Activated CD4-positive, alpha-beta memory T cell treated with anti-CD3 and anti-CD28 coated beads for 36 hours (primary cell): ENCODE measurements around the gene C16orf46. TPM values are rescaled to one million over a fixed set of nuclear protein-coding genes. Genes with fewer than 3 reads are reported as not detected.

ENCODE experiments used
- CTCF ChIA-PET: fragments of 350-600 bp; sonication (Branson Sonifier 250); formaldehyde crosslinking; loops from one replicate; lab custom pipeline; 2021; ENCODE audit warnings: antibody characterized with exemption, inconsistent platforms; lab: Charles Lee
- POLR2A ChIA-PET: fragments of 350-600 bp; sonication (Branson Sonifier 250); formaldehyde crosslinking; loops from one replicate; lab custom pipeline; 2021; ENCODE audit warnings: antibody characterized with exemption; lab: Charles Lee
- DNase-seq: peaks from one replicate; pipeline ENCODE4 v3.0.0-alpha.2; 2020
- H3K27ac Mint-ChIP-seq: one replicate; pipeline ENCODE4 v1.8.0; 2021; ENCODE audit warnings: mixed read lengths
- H3K27me3 Mint-ChIP-seq: one replicate; pipeline ENCODE4 v1.8.0; 2021; ENCODE audit warnings: mixed read lengths
- H3K36me3 Mint-ChIP-seq: one replicate; pipeline ENCODE4 v1.8.0; 2021; ENCODE audit warnings: mixed read lengths
- H3K4me1 Mint-ChIP-seq: one replicate; pipeline ENCODE4 v1.8.0; 2021; ENCODE audit warnings: low read depth, mixed read lengths
- H3K4me3 Mint-ChIP-seq: one replicate; pipeline ENCODE4 v1.8.0; 2021; ENCODE audit warnings: mild to moderate bottlenecking, mixed read lengths
- H3K9me3 Mint-ChIP-seq: one replicate; pipeline ENCODE4 v1.8.0; 2021; ENCODE audit warnings: mixed read lengths
- intact Hi-C: fragments of 100-400 bp; cut with micrococcal nuclease; formaldehyde crosslinking; loops from one replicate; pipeline ENCODE4 v1.15.1; 2023
- total RNA-seq, 2 experiments: library from RNA; stranded (reverse); gene quantifications; one replicate each; pipeline ENCODE4 v1.2.3, GENCODE V29; 2021

C16orf46 gene
- total RNA-seq, 2 experiments from 2014 or later, result 0.44 to 0.86 TPM

DNA sequence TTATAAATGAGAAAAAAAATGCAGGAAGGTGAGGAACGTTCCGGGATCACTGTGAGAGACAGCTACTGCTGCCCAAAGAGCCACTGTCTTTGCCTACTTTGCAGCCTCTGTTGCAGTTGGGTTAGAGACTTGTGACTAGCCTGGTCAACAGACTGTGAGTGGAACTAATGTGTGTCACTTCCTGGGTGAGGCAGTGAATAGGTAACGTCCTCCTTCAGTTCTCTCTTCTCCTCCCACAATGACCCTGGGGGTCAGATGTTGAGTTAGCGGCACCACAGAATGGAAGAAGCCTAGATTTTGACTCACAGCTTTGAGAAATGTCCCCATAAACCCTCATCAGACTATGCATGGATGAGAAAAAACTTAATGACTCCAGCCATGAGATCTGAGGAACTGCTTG, 5.2 kb downstream of the C16orf46 start:
- CTCF ChIA-PET, result interaction anchor here (2.9 kb wide), 1 partner anchor 35 kb away, joined by 22 read pairs; the partner anchor contains the start of gene ATMIN
- POLR2A ChIA-PET, result no interaction called here
- Mint-ChIP-seq H3K27ac (no peak overlapping the region), H3K9me3 (no peaks in the 10 kb centered on the region), H3K36me3 (no peaks in the 10 kb centered on the region), H3K27me3 (no peaks in the 10 kb centered on the region), H3K4me3 (no peak overlapping the region), H3K4me1 (no peaks in the 10 kb centered on the region)
- no peak for DNase-seq
- intact Hi-C loops, result no loop called here

DNA sequence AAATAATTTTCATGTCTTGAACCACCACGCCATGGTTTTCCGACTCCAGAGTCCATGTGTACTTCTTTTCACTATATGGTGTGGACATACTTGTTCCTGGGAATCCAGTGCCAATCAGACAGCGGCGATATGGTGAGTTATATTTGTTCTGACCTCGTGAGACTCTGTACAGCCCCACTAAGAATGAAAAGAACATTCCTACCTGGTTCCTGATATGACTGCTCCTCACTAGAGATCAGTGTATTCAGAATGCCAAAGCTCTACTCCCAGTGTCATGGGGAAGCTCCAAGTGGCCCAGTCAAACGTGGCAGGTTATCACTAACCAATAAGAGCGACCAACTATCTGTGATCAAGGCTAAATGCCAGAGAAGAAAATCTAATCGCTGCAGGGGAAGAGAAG, 6.1 kb downstream of the C16orf46 start:
- Mint-ChIP-seq H3K4me1 (no peaks in the 10 kb centered on the region), H3K27me3 (no peaks in the 10 kb centered on the region), H3K9me3 (no peaks in the 10 kb centered on the region), H3K4me3 (no peak overlapping the region), H3K27ac (no peak overlapping the region), H3K36me3 (no peaks in the 10 kb centered on the region)
- ChIA-PET CTCF (interaction anchor here (1.8 kb wide), 1 partner anchor 35 kb away, joined by 7 read pairs; the partner anchor contains the start of gene ATMIN), POLR2A (no interaction called here)
- DNase-seq, result no peak
- intact Hi-C loops, result no loop called here

- DNase-seq, result no peak
- Mint-ChIP-seq H3K27ac (no peak overlapping the region), H3K27me3 (no peaks in the 10 kb centered on the region), H3K4me1 (no peaks in the 10 kb centered on the region), H3K9me3 (no peaks in the 10 kb centered on the region), H3K4me3 (no peak overlapping the region), H3K36me3 (no peaks in the 10 kb centered on the region)
- intact Hi-C loops, result no loop called here
- POLR2A ChIA-PET, result no interaction called here
- CTCF ChIA-PET, result no interaction called here
Observed at GRCh38 chr16:81069063-81069462, 8.0 kb downstream of the C16orf46 start.

DNA sequence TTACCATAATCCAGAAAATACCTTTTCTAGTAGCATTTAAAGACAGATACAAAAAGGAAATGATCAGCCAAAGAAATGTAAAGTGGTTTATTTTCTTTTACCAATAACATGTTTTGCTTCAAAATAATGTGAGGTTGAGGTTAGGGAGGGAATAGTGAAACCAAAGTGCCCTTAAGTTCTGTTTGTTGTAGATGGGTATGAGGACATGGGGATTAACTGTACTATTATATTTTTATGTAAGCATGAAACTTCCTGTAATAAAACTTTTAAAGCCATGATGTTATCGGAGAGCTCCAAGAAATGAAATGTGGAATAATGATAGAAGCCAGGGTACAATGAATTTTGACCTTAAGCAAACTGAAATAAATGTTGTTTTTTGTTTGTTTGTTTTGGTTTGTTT, 9.9 kb downstream of the C16orf46 start:
- no peak for DNase-seq
- no peaks in the 10 kb centered on the region for H3K36me3 Mint-ChIP-seq
- no peak overlapping the region for H3K27ac Mint-ChIP-seq
- ChIA-PET POLR2A (no interaction called here), CTCF (interaction anchor here (1.6 kb wide), 1 partner anchor 31 kb away, joined by 4 read pairs; the partner anchor contains the start of gene ATMIN)
- no peaks in the 10 kb centered on the region for H3K4me1 Mint-ChIP-seq
- no peak overlapping the region for H3K4me3 Mint-ChIP-seq
- intact Hi-C loops, result no loop called here
- H3K27me3 Mint-ChIP-seq, result no peaks in the 10 kb centered on the region
- H3K9me3 Mint-ChIP-seq, result no peaks in the 10 kb centered on the region

DNA sequence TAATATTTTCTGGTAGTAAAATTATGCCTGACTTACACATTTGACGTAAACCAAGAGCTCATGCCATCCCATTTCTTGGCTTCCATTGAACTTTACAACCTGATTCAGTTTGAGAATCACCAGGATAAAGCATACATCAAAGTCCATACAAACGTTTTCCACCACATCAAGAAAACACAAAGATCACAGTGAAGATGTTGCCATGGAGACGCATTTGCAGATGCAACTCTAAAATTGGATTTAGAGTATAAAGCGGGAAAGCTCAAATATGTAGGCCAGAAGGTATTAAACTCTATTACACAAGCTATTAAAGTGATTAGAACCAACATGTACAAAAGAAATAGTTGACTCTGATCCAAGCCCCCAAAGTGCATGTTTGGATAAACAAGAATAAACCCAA, 10.4 kb downstream of the C16orf46 start:
- intact Hi-C loops, result no loop called here
- Mint-ChIP-seq H3K9me3 (no peaks in the 10 kb centered on the region), H3K4me3 (no peak overlapping the region), H3K36me3 (no peaks in the 10 kb centered on the region), H3K4me1 (no peaks in the 10 kb centered on the region), H3K27ac (no peak overlapping the region), H3K27me3 (no peaks in the 10 kb centered on the region)
- DNase-seq, result no peak
- CTCF ChIA-PET, result interaction anchor here (1.6 kb wide), 1 partner anchor 31 kb away, joined by 4 read pairs; the partner anchor contains the start of gene ATMIN
- POLR2A ChIA-PET, result no interaction called here

DNA sequence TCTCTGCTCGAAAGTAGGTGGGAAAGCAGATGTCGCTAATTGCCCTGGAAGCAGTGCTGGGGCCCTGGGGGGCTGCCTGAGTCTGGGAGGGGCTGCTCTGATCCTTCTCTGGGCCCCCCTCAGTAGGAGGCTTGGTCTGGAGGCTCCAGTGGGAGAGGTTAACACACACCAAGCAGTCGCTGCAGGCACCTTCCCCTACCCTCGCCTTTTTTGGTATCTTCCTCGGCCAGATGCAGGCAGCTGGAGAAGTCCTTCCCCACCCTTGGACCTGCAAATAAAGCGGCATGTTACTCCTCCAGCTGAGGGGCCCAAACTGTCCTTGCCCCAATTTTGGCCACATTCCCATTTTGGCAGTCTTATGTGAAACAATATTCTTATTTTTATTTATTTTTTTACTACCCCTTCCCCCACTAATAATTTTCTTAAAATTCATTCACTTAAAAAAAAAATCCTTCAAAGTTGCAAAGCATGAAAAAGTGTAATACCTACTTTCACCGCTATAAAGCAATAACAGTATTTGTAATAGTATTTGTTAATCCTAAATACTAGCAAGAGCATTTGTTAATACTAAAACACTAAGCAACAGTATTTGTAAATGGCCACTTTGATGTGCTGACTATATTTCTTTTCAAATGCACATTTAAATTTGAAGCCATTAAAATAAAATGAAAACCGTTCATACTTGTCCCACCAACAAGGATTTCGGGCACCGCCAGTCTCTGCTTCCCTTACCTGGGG, 15.0 kb downstream of the C16orf46 start:
- CTCF ChIA-PET, result no interaction called here
- DNase-seq, result no peak
- Mint-ChIP-seq H3K27ac (no peak overlapping the region), H3K27me3 (no peaks in the 10 kb centered on the region), H3K36me3 (no peaks in the 10 kb centered on the region), H3K4me1 (no peaks in the 10 kb centered on the region), H3K9me3 (no peaks in the 10 kb centered on the region), H3K4me3 (no peak overlapping the region)
- POLR2A ChIA-PET, result no interaction called here
- intact Hi-C loops, result no loop called here

- ChIA-PET POLR2A (no interaction called here), CTCF (no interaction called here)
- H3K4me1 Mint-ChIP-seq, result no peaks in the 10 kb centered on the region
- H3K27me3 Mint-ChIP-seq, result no peaks in the 10 kb centered on the region
- intact Hi-C loops, result no loop called here
- no peak for DNase-seq
- no peak overlapping the region for H3K4me3 Mint-ChIP-seq
- H3K36me3 Mint-ChIP-seq, result no peaks in the 10 kb centered on the region
- H3K27ac Mint-ChIP-seq, result no peak overlapping the region
- H3K9me3 Mint-ChIP-seq, result no peaks in the 10 kb centered on the region
Observed at GRCh38 chr16:81061307-81061640, 15.8 kb downstream of the C16orf46 start.

- Mint-ChIP-seq H3K27ac (no peak overlapping the region), H3K27me3 (no peaks in the 10 kb centered on the region), H3K4me1 (no peaks in the 10 kb centered on the region), H3K36me3 (no peaks in the 10 kb centered on the region), H3K9me3 (no peaks in the 10 kb centered on the region), H3K4me3 (no peak overlapping the region)
- POLR2A ChIA-PET, result no interaction called here
- CTCF ChIA-PET, result no interaction called here
- intact Hi-C loops, result no loop called here
- DNase-seq, result no peak
Observed at GRCh38 chr16:81060576-81061306, 16.3 kb downstream of the C16orf46 start.

DNA sequence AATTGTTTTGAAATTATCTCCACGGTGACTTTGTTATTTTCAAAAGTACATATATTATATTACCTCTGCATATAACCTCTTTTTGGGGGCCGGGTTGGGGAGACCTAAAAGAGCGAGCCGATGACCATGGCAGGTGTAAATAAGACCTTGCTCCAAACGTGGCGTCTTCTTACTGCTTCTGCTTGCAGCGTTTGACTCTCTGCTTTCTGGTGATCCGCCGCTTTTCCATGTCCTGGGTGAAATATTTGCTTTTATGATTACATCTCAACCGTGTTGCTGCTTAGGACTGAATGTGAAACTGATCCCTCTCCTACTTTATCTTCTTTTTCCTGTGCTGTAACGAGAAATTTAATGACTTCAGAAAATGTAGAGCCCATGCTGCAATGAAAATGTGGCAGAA, 23.3 kb downstream of the C16orf46 start:
- H3K27me3 Mint-ChIP-seq, result peaks cover 2% of the 10 kb centered on the region
- peaks cover 19% of the 10 kb centered on the region for H3K9me3 Mint-ChIP-seq
- CTCF ChIA-PET, result interaction anchor here (2.0 kb wide), 1 partner anchor 18 kb away, joined by 6 read pairs; the partner anchor contains the start of gene ATMIN
- no peak overlapping the region for H3K27ac Mint-ChIP-seq
- no peak for DNase-seq
- peaks cover 10% of the 10 kb centered on the region for H3K36me3 Mint-ChIP-seq
- intact Hi-C loops, result no loop called here
- no peaks in the 10 kb centered on the region for H3K4me1 Mint-ChIP-seq
- no peak overlapping the region for H3K4me3 Mint-ChIP-seq
- POLR2A ChIA-PET, result no interaction called here

DNA sequence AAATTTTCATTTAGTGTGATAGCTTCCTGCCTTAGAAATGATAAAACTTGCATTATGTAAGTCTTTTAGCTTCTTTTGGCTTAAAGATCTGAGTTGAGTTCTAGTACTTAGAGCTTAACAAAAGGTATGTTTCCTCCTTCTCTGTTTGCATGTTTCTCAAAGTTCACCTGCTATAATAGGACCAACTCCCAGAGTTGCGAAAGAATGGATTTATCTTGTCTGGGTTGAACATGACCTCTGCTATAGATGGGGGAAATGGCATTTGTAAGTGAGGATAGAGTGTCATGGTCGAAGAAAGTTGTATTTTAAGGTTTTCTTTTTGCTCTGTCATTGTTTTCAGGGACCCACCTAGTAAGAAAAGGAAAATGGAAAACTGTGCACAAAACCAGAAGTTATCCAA, 34.2 kb downstream of the C16orf46 start:
- no peak for DNase-seq
- Mint-ChIP-seq H3K4me1 (peaks cover 11% of the 10 kb centered on the region), H3K36me3 (peaks cover 36% of the 10 kb centered on the region)

GRCh38 chr16:81041696-81042095, 35.3 kb downstream of the C16orf46 start:
- Mint-ChIP-seq H3K27ac (no peak overlapping the region), H3K36me3 (peaks cover 39% of the 10 kb centered on the region), H3K4me3 (no peak overlapping the region), H3K27me3 (no peaks in the 10 kb centered on the region), H3K4me1 (peaks cover 19% of the 10 kb centered on the region), H3K9me3 (no peaks in the 10 kb centered on the region)
- ChIA-PET CTCF (no interaction called here), POLR2A (no interaction called here)
- DNase-seq, result no peak
- intact Hi-C loops, result no loop called here

More for the DNA sequence above, 34.2 kb downstream of the C16orf46 start:
- Mint-ChIP-seq H3K27ac (no peak overlapping the region), H3K9me3 (no peaks in the 10 kb centered on the region), H3K27me3 (no peaks in the 10 kb centered on the region), H3K4me3 (no peak overlapping the region)
- CTCF ChIA-PET, result no interaction called here
- POLR2A ChIA-PET, result interaction anchor here (0.6 kb wide), 1 partner anchor 737 kb away, joined by 3 read pairs; no protein-coding TSS in a partner anchor
- intact Hi-C loops, result no loop called here

GRCh38 chr16:81040842-81041241, 36.2 kb downstream of the C16orf46 start:
- POLR2A ChIA-PET, result no interaction called here
- Mint-ChIP-seq H3K36me3 (peaks cover 39% of the 10 kb centered on the region), H3K4me3 (no peak overlapping the region), H3K27ac (no peak overlapping the region), H3K27me3 (no peaks in the 10 kb centered on the region), H3K9me3 (no peaks in the 10 kb centered on the region), H3K4me1 (peaks cover 21% of the 10 kb centered on the region)
- no peak for DNase-seq
- CTCF ChIA-PET, result interaction anchor here (0.9 kb wide), 1 partner anchor 36 kb away, joined by 3 read pairs; no protein-coding TSS in a partner anchor
- intact Hi-C loops, result no loop called here
